HEK293T (cell line): ENCODE data around the gene DUSP6.

ENCODE experiments used
- ARNT ChIP-seq: fragments of 450-650 bp; IDR thresholded peaks from 2 replicates; pipeline ENCODE4 v1.6.1; 2017; ENCODE audit warnings: mild to moderate bottlenecking
- ELF4 ChIP-seq: fragments of 450-650 bp; IDR thresholded peaks from 2 replicates; pipeline ENCODE4 v1.6.1; 2017; ENCODE audit warnings: antibody characterized with exemption
- FOXK2 ChIP-seq: fragments of 450-650 bp; IDR thresholded peaks from 2 replicates; pipeline ENCODE4 v1.6.1; 2016; ENCODE audit warnings: mild to moderate bottlenecking
- HDGF ChIP-seq: fragments of 450-650 bp; IDR thresholded peaks from 2 replicates; pipeline ENCODE4 v1.6.1; 2017; ENCODE audit warnings: antibody characterized with exemption, borderline replicate concordance
- SUZ12 ChIP-seq: fragments of 450-650 bp; IDR thresholded peaks from 2 replicates; pipeline ENCODE4 v1.6.1; 2016; ENCODE audit warnings: mild to moderate bottlenecking
- TF ChIP-seq, protein P1 (sequence below): fragments of 450-650 bp; IDR thresholded peaks from 2 replicates; pipeline ENCODE4 v1.6.1; 2016

GRCh38 chr12:89369166-89369565 lies 16.9 kb upstream of the DUSP6 start:
- no peak for TF ChIP-seq SUZ12
- no peak for TF ChIP-seq ELF4
- no peak for TF ChIP-seq ARNT
- TF ChIP-seq, protein P1, sequence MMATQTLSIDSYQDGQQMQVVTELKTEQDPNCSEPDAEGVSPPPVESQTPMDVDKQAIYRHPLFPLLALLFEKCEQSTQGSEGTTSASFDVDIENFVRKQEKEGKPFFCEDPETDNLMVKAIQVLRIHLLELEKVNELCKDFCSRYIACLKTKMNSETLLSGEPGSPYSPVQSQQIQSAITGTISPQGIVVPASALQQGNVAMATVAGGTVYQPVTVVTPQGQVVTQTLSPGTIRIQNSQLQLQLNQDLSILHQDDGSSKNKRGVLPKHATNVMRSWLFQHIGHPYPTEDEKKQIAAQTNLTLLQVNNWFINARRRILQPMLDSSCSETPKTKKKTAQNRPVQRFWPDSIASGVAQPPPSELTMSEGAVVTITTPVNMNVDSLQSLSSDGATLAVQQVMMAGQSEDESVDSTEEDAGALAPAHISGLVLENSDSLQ: no peak
- no peak for TF ChIP-seq FOXK2
- TF ChIP-seq HDGF: no peak
